LNCAP (cell line): ENCODE data around the gene PRTG.

Experiments used
- TF ChIP-seq, protein P1 (sequence below): fragments of 450-650 bp; IDR thresholded peaks from 2 replicates; pipeline ENCODE4 v1.5.1; 2017; ENCODE audit warnings: mild to moderate bottlenecking

The PRTG gene

DNA sequence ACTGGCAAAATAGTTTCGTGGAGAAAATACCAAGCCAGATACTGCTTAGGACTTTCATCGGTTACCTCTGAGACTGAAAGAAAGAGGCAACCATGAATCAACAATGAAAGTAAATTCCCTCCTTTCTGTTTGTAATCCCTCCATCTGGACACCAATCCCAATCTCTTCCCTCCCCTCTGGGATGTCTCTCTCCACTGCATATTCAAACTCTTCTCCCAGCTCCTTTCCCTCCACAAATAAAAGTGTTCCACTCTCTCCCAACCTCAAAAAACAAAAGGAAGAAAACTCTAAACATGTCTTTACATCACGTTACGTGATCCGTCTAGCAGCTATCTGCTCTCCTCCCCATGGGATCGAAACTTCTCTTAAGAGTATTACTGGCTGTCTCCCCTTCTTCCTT lies 55.2 kb downstream of the PRTG start:
- TF ChIP-seq, protein P1, sequence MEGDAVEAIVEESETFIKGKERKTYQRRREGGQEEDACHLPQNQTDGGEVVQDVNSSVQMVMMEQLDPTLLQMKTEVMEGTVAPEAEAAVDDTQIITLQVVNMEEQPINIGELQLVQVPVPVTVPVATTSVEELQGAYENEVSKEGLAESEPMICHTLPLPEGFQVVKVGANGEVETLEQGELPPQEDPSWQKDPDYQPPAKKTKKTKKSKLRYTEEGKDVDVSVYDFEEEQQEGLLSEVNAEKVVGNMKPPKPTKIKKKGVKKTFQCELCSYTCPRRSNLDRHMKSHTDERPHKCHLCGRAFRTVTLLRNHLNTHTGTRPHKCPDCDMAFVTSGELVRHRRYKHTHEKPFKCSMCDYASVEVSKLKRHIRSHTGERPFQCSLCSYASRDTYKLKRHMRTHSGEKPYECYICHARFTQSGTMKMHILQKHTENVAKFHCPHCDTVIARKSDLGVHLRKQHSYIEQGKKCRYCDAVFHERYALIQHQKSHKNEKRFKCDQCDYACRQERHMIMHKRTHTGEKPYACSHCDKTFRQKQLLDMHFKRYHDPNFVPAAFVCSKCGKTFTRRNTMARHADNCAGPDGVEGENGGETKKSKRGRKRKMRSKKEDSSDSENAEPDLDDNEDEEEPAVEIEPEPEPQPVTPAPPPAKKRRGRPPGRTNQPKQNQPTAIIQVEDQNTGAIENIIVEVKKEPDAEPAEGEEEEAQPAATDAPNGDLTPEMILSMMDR, result no peak

DNA sequence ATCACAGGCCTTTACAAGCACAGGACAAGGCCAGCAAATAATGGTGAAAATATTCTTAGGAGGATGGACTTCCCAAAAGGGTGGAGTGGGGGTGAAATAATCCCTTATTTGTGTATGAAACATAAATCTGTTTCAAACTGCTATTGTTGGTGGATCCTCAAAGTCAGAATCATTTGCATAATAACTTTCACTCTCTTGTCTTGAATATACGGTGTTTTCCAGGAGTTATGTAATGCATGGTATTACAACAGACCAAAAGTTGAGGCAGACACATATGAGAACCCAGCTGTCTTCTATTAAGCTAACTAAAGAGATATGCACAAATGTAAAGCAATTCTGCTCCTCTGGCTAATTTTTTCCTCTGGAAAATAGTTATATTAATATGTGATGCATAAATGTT lies 57.7 kb downstream of the PRTG start:
- TF ChIP-seq, protein P1, result no peak

DNA sequence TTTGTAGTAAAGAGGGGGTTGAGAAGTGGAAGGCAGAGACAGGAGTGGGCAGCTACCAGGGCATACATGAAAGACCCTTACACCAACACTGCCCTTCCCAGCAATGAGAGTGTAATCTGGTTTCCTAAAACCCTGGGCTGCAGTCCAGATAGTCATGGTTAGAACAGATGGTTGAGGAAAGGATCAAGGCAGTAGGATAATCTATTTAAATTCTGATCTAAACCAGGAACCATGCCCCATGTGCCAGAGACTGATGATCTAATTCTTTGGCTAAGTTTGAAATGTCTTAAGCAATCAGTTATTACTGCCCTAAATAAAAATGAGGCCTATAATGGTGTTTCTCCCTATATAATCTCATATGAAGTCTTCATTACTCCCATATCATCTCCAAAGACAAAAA lies 59.6 kb downstream of the PRTG start:
- TF ChIP-seq, protein P1, result no peak

DNA sequence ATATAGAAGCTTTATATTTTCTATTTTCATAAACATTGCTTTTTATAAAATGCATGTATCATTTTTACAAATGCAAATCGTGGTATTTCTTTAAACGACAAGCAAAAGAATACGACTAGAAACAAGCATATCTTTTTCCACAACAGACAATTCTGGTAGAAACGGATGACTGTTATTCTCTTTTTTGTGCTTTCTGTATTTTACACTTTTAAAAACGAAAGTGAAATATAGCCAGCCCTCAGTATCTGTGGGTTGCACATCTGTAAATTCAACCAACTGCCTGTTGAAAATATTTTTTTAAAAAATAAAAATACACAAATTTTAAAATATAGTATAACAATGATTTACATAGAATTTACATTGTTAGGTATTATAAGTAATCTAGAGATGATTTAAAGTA lies 61.3 kb downstream of the PRTG start:
- TF ChIP-seq, protein P1, result no peak

DNA sequence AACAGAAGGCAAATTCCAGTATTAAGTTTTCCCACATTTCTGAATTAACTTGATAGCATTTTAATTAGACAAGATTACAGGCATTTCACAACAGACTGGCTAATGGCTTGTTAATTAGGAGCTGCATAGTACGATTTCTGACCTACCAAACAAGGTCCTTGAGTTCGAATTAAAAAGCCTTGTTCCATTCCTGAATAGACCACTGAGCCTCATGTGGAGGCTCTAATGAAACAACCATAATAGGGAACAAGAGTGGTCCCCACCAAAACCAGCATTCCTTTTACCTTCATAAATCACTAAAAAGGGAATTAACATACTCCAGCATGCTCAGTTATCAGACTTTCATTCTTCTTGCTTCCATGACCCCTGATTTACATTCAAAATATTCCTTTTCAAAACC lies 66.4 kb downstream of the PRTG start:
- TF ChIP-seq, protein P1, result no peak

DNA sequence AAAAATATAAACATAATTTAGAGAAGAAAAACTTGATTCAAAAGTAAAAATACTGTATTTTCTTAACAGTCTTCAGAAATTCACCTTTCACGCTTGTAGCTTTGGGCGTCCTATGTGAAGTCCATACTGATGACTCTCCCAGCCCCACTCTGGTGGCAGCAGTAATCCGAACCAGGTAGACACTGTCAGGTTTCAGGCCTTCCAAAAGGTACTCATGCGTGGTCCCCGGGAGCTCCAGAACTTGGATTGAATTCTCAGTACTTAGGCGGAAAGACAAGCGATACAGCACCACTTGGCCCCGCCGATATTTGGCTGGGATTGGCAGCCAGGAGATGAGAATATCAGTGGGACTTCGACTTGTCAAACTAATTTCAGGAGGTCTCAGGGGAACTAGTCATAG lies 69.7 kb downstream of the PRTG start:
- TF ChIP-seq, protein P1, result no peak

DNA sequence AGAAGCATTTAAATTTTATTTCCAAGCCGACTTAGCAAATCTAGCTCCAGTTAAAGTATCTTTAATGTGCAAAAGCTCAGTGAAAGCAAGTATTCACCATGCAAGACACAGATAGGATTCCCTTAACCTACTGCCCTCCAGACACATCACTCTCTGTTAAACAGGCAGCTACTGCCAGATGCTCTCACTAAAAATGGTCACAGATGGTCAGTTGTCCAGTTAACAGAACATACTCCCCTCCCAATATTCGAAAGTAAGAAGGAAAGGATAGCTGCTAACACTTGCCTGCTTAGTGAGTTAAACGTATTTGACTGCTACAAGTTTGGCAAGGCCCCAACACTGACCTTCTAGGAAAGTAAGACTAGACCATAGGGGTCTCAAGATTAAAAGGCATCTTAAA lies 73.7 kb downstream of the PRTG start:
- TF ChIP-seq, protein P1, result no peak

DNA sequence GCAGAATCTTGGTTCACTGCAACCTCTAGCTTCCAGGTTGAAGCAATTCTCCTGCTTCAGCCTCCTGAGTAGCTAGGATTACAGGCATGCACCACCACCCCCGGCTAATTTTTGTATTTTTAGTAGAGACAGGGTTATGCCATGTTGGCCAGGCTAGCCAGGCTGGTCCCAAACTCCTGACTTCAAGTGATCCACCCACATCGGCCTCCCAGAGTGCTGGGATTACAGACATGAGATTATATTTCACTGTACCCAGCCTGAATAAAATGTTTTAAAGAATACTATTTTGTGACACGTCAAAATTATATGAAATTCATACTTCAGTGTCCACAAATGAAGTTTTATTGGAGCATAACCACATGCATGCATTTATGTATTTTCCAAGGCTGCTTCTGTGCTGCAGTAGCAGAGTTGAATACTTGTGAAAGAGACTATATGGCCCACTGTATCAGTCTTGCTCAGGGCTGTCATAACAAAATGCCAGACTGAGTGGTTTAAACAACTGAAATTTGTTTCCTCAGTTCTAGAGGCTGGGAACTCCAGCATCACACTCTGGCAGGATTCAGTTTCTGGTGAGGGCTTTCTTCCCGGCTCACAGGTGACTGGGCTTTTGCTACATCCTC lies 77.2 kb downstream of the PRTG start:
- TF ChIP-seq, protein P1, result no peak
